ENCODE measurements around the gene HS6ST1.

HS6ST1 gene

GRCh38 chr2:128310094-128310716, 8.5 kb downstream of the HS6ST1 start:
- no peak for DNase-seq

GRCh38 chr2:128309280-128310093, 9.2 kb downstream of the HS6ST1 start:
- DNase-seq = no peak

- no peak for DNase-seq
Measured at GRCh38 chr2:128308889-128309279, 9.8 kb downstream of the HS6ST1 start.

GRCh38 chr2:128308284-128308731, 10.4 kb downstream of the HS6ST1 start:
- DNase-seq = no peak

- DNase-seq = no peak
Measured at GRCh38 chr2:128307595-128307994, 11.1 kb downstream of the HS6ST1 start.

- DNase-seq = no peak
Measured at GRCh38 chr2:128306931-128307460, 11.7 kb downstream of the HS6ST1 start.

GRCh38 chr2:128306081-128306930, 12.4 kb downstream of the HS6ST1 start:
- DNase-seq = no peak

- no peak for DNase-seq
Measured at GRCh38 chr2:128305555-128306080, 13.1 kb downstream of the HS6ST1 start.

- no peak for DNase-seq
Measured at GRCh38 chr2:128304715-128305554, 13.7 kb downstream of the HS6ST1 start.

- no peak for DNase-seq
Measured at GRCh38 chr2:128304330-128304714, 14.3 kb downstream of the HS6ST1 start.

- no peak for DNase-seq
Measured at GRCh38 chr2:128303911-128304310, 14.8 kb downstream of the HS6ST1 start.

- DNase-seq = no peak
Measured at GRCh38 chr2:128303095-128303791, 15.4 kb downstream of the HS6ST1 start.

- DNase-seq = no peak
Measured at GRCh38 chr2:128302744-128303067, 16.0 kb downstream of the HS6ST1 start.

- no peak for DNase-seq
Measured at GRCh38 chr2:128302011-128302743, 16.5 kb downstream of the HS6ST1 start.

GRCh38 chr2:128301501-128301966, 17.1 kb downstream of the HS6ST1 start:
- DNase-seq = no peak

- DNase-seq = no peak
Measured at GRCh38 chr2:128301021-128301420, 17.6 kb downstream of the HS6ST1 start.

GRCh38 chr2:128300151-128301020, 18.3 kb downstream of the HS6ST1 start:
- no peak for DNase-seq

GRCh38 chr2:128299628-128300027, 19.0 kb downstream of the HS6ST1 start:
- no peak for DNase-seq

- no peak for DNase-seq
Measured at GRCh38 chr2:128298846-128299507, 19.7 kb downstream of the HS6ST1 start.

Data from stimulated activated CD4-positive, alpha-beta T cell treated with anti-CD3 and anti-CD28 coated beads, Interleukin-4, amount 100 ng/mL, for 24 hours (primary cell).